HepG2 (cell line): Measurements from ENCODE around the gene C14orf180. TPM values are rescaled to one million over a fixed set of nuclear protein-coding genes. Genes with fewer than 3 reads are reported as not detected.

Experiments
- ATAC-seq: fragments of 200-7000 bp; cut with Tn5 transposase; 3 replicates; pipeline ENCODE4 v1.9.1; 2020; ENCODE audit warnings: mild to moderate bottlenecking, moderate library complexity
- BruUV-seq: library from RNA; stranded (reverse); fragments of 400-500 nt; replicated peaks from 2 replicates; lab custom pipeline; 2021; lab: Mats Ljungman, UMichigan
- CTCF ChIA-PET: fragments of 300-600 bp; formaldehyde crosslinking; extraction: SDS; loops from one replicate; lab custom pipeline; 2021; ENCODE audit warnings: low total read pairs, inconsistent platforms, low intra/inter-chr PET ratio; lab: Yijun Ruan, JAX
- POLR2A ChIA-PET: fragments of 350-600 bp; sonication (Branson Sonifier 250); formaldehyde crosslinking; loops from one replicate; lab custom pipeline; 2020; ENCODE audit warnings: antibody characterized with exemption, inconsistent platforms; lab: Yijun Ruan, JAX
- DNase-seq: peaks from one replicate; pipeline ENCODE4 v3.0.0-alpha.2; 2015; ENCODE audit warnings: low spot score
- FAIRE-seq: peaks from 3 replicates; lab custom pipeline; 2011; peaks lifted over from hg19 to GRCh38; lab: Jason Lieb, UNC
- H2AFZ ChIP-seq: one replicate; pipeline ENCODE4 v1.6.1; 2011; ENCODE audit warnings: low read length, inconsistent platforms
- H3K27ac ChIP-seq: fragments of 300-600 bp; 3 replicates; pipeline ENCODE4 v1.8.0; 2011; ENCODE audit warnings: mixed run types, mild to moderate bottlenecking, mixed read lengths, low read length, inconsistent platforms; ENCODE audit not compliant: insufficient read depth; ENCODE audit errors: extremely low read length
- H3K27me3 ChIP-seq, 2 experiments: fragments of 200-600 bp in 1 of 2; 2 replicates in 1 of 2; 3 replicates in 1 of 2; pipeline versions ENCODE4 v1.6.0 to v1.8.0; 2011; ENCODE audit warnings: low read length in 2 of 2, mild to moderate bottlenecking in 2 of 2, moderate library complexity in 2 of 2, inconsistent platforms in 1 of 2; ENCODE audit not compliant: insufficient read depth in 2 of 2, control insufficient read depth in 1 of 2
- H3K36me3 ChIP-seq, 2 experiments: fragments of 200-600 bp in 1 of 2; replicated peaks in 1 of 2; 2 replicates in 1 of 2; 3 replicates in 1 of 2; pipeline versions ENCODE4 v1.5.1 to v1.8.0; 2011; ENCODE audit warnings: low read length in 2 of 2, inconsistent platforms in 1 of 2; ENCODE audit not compliant: insufficient read depth in 2 of 2, control insufficient read depth in 1 of 2
- H3K4me1 ChIP-seq: 2 replicates; pipeline ENCODE4 v1.5.1; 2012; ENCODE audit warnings: low read length, inconsistent platforms; ENCODE audit not compliant: insufficient read depth
- H3K4me2 ChIP-seq: 2 replicates; pipeline ENCODE4 v1.6.0; 2011; ENCODE audit warnings: low read depth, low read length, inconsistent platforms
- H3K4me3 ChIP-seq, 3 experiments: fragments of 200-600 bp in 1 of 3; sonication (generic), shearing (Covaris generic) in 1 of 3; replicated peaks in 1 of 3; 2 replicates each; pipeline ENCODE4 v1.5.1; 2011 to 2016; ENCODE audit warnings: low read length in 3 of 3, inconsistent platforms in 2 of 3, low read depth in 2 of 3, mild to moderate bottlenecking in 2 of 3, control low read depth in 1 of 3, mixed read lengths in 1 of 3; ENCODE audit not compliant: insufficient read depth in 1 of 3
- H3K79me2 ChIP-seq: one replicate; pipeline ENCODE4 v1.6.1; 2011; ENCODE audit warnings: low read length, inconsistent platforms; ENCODE audit not compliant: insufficient read depth
- H3K9ac ChIP-seq: 2 replicates; pipeline ENCODE4 v1.6.0; 2011; ENCODE audit warnings: mild to moderate bottlenecking, low read depth, low read length, inconsistent platforms; ENCODE audit not compliant: insufficient read depth
- H3K9me3 ChIP-seq: 2 replicates; pipeline ENCODE4 v1.5.1; 2012; ENCODE audit warnings: mild to moderate bottlenecking, low read length
- H4K20me1 ChIP-seq: 2 replicates; pipeline ENCODE4 v1.6.0; 2011; ENCODE audit warnings: inconsistent platforms, mild to moderate bottlenecking, low read length, moderate library complexity; ENCODE audit not compliant: insufficient read depth
- CAMTA2 ChIP-seq: sonication (generic); formaldehyde crosslinking; IDR thresholded peaks from 2 replicates; pipeline ENCODE4 v1.4.0; 2020; ENCODE audit warnings: mild to moderate bottlenecking, missing genetic modification reagents, borderline replicate concordance
- FOXC1 ChIP-seq: sonication (generic); formaldehyde crosslinking; IDR thresholded peaks from 2 replicates; pipeline ENCODE4 v1.8.0; 2022; ENCODE audit warnings: mild to moderate bottlenecking, missing genetic modification reagents, borderline replicate concordance
- HIC2 ChIP-seq: sonication (generic); formaldehyde crosslinking; IDR thresholded peaks from 2 replicates; pipeline ENCODE4 v1.9.0; 2022; ENCODE audit warnings: low read depth, missing genetic modification reagents
- HMGXB3 ChIP-seq: sonication (generic); formaldehyde crosslinking; IDR thresholded peaks from 2 replicates; pipeline ENCODE4 v1.4.0; 2020; ENCODE audit warnings: missing genetic modification reagents, borderline replicate concordance
- RFX3 ChIP-seq: IDR thresholded peaks from 2 replicates; pipeline ENCODE4 v1.6.1; 2016; ENCODE audit warnings: missing biosample characterization, missing genetic modification reagents
- ZNF20 ChIP-seq: sonication (generic); formaldehyde crosslinking; IDR thresholded peaks from 2 replicates; pipeline ENCODE4 v1.4.0; 2020; ENCODE audit warnings: mild to moderate bottlenecking, moderate library complexity, missing genetic modification reagents
- ZNF546 ChIP-seq: sonication (generic); formaldehyde crosslinking; conservative IDR thresholded peaks from 2 replicates; pipeline ENCODE4 v1.8.1; 2023; ENCODE audit warnings: mild to moderate bottlenecking, missing genetic modification reagents
- ZNF572 ChIP-seq: sonication (generic); formaldehyde crosslinking; IDR thresholded peaks from 2 replicates; pipeline ENCODE4 v1.5.1; 2020; ENCODE audit warnings: mild to moderate bottlenecking, missing genetic modification reagents
- ZNF607 ChIP-seq: sonication (generic); formaldehyde crosslinking; IDR thresholded peaks from 2 replicates; pipeline ENCODE4 v1.5.1; 2020; ENCODE audit warnings: missing genetic modification reagents, mild to moderate bottlenecking, borderline replicate concordance
- ZNF710 ChIP-seq: sonication (generic); formaldehyde crosslinking; IDR thresholded peaks from 2 replicates; pipeline ENCODE4 v1.5.0; 2020; ENCODE audit warnings: mild to moderate bottlenecking, missing genetic modification reagents, borderline replicate concordance
- WGBS: methylation state at CpG from one replicate; pipeline ENCODE4 v1.1.6; 2017; ENCODE audit warnings: low lambda C conversion rate; 5-methylcytosine and 5-hydroxymethylcytosine counted together
- in situ Hi-C: cut with HindIII; loops from 2 replicates; pipeline ENCODE4 v1.10.0; 2017; ENCODE audit warnings: low pct_unique_long_range_greater_than_20kb; ENCODE audit not compliant: extremely low pct_ligation_motif_present
- intact Hi-C: fragments of 100-400 bp; cut with micrococcal nuclease; formaldehyde crosslinking; loops from one replicate; pipeline ENCODE4 v1.10.0; 2022; ENCODE audit not compliant: unreplicated experiment
- polyA plus RNA-seq, 8 experiments: library from polyadenylated mRNA; depleted of rRNA in 3 of 8; stranded (reverse) in 7 of 8; unstranded in 1 of 8; fragments of >200 nt; fragmentation: Illumina TruSeq in 4 of 8; extraction: Trizol in 4 of 8; gene quantifications; 2 replicates each; pipeline versions ENCODE4 v1.2.1 to v1.2.3, GENCODE V29; 2011 to 2016; ENCODE audit warnings: low read depth in 4 of 8, missing spikeins in 1 of 8, mixed read lengths in 1 of 8; ENCODE audit not compliant: insufficient read depth in 1 of 8
- total RNA-seq, 5 experiments: library from RNA; depleted of rRNA; stranded (reverse); fragments of >200 nt; fragmentation: Illumina TruSeq; extraction: Trizol; gene quantifications; 2 replicates each; pipeline ENCODE4 v1.2.3, GENCODE V29; 2016; ENCODE audit warnings: low read depth in 1 of 5

C14orf180 gene
- total and polyA plus RNA-seq, 2 of the 13 experiments (the other 11 are each of a cell fraction or from before 2014, with no cell fraction given), result not detected

GRCh38 chr14:104610749-104611310, 31.3 kb downstream of the C14orf180 start:
- Histone ChIP-seq H3K4me1 (no peaks in the 10 kb centered on the region), H3K9ac (no peak overlapping the region), H3K79me2 (no peaks in the 10 kb centered on the region), H3K27me3 (peaks cover 0 to 20% of the 10 kb centered on the region in 2 experiments; a peak in 3 of 5 replicates), H3K36me3 (no peaks in the 10 kb centered on the region), H4K20me1 (no peaks in the 10 kb centered on the region), H3K4me2 (no peak overlapping the region), H2AFZ (no peak overlapping the region), H3K9me3 (no peaks in the 10 kb centered on the region), H3K4me3 (no peak overlapping the region), H3K27ac (no peak overlapping the region)
- no peak for DNase-seq
- POLR2A ChIA-PET, result no interaction called here
- no peak for ATAC-seq
- FAIRE-seq, result no peak
- intact Hi-C loops, result no loop called here
- in situ Hi-C loops, result no loop called here
- CTCF ChIA-PET, result no interaction called here
- WGBS, result 21% methylated on average over 4 of the region's 4 CpGs
- no peak for TF ChIP-seq ZNF710
- TF ChIP-seq ZNF546 (CRISPR knock-in tag), result no peak
- TF ChIP-seq ZNF607, result no peak
- BruUV-seq, result no TSS peak

GRCh38 chr14:104611881-104612280, 32.3 kb downstream of the C14orf180 start:
- Histone ChIP-seq H3K9ac (no peak overlapping the region), H3K79me2 (no peaks in the 10 kb centered on the region), H3K4me1 (no peaks in the 10 kb centered on the region), H3K4me2 (no peak overlapping the region), H3K4me3 (no peak overlapping the region), H3K9me3 (no peaks in the 10 kb centered on the region), H2AFZ (no peak overlapping the region), H3K36me3 (no peaks in the 10 kb centered on the region), H4K20me1 (no peaks in the 10 kb centered on the region), H3K27ac (no peak overlapping the region), H3K27me3 (peaks cover 0 to 19% of the 10 kb centered on the region in 2 experiments; a peak in 3 of 5 replicates)
- POLR2A ChIA-PET, result no interaction called here
- DNase-seq, result no peak
- no peak for ATAC-seq
- CTCF ChIA-PET, result no interaction called here
- BruUV-seq, result no TSS peak
- no peak for FAIRE-seq
- in situ Hi-C loops, result no loop called here
- intact Hi-C loops, result no loop called here
- WGBS, result 0% methylated on average over 4 of the region's 8 CpGs
- TF ChIP-seq FOXC1 (CRISPR knock-in tag) (no peak), ZNF20 (CRISPR knock-in tag) (no peak), RFX3 (CRISPR knock-in tag) (no peak), HIC2 (CRISPR knock-in tag) (no peak), CAMTA2 (CRISPR knock-in tag) (no peak), HMGXB3 (CRISPR knock-in tag) (no peak), ZNF572 (CRISPR knock-in tag) (no peak)
